Astrocyte of the hippocampus (primary cell): Measurements from ENCODE around the gene KCNN1.
"Not testable (repeated sequence)": the region's sequence is repeated elsewhere in the genome, so short reads cannot be mapped to it uniquely, and the experiment has no call there.

Source experiments
- DNase-seq: peaks from one replicate; pipeline ENCODE4 v3.0.0; 2011; ENCODE audit warnings: low read depth, low spot score

Gene KCNN1

GRCh38 chr19:17969096-17969792, 2.3 kb downstream of the KCNN1 start:
- no peak for DNase-seq

- no peak for DNase-seq
Observed at GRCh38 chr19:17972230-17972629, 5.3 kb downstream of the KCNN1 start.

GRCh38 chr19:17973759-17974158, 6.9 kb downstream of the KCNN1 start:
- DNase-seq, result no peak

GRCh38 chr19:17974551-17974950, 7.6 kb downstream of the KCNN1 start:
- DNase-seq, result no peak

- DNase-seq, result no peak
Observed at GRCh38 chr19:17975032-17975431, 8.1 kb downstream of the KCNN1 start.

GRCh38 chr19:17977021-17977420, 10.1 kb downstream of the KCNN1 start:
- no peak for DNase-seq

GRCh38 chr19:17977488-17977887, 10.6 kb downstream of the KCNN1 start:
- DNase-seq, result no peak

GRCh38 chr19:17981611-17982010, 14.7 kb downstream of the KCNN1 start:
- no peak for DNase-seq

GRCh38 chr19:17982430-17982829, 15.5 kb downstream of the KCNN1 start:
- no peak for DNase-seq

GRCh38 chr19:17985037-17985818, 18.3 kb downstream of the KCNN1 start:
- DNase-seq, result no peak

- DNase-seq, result not testable (repeated sequence)
Observed at GRCh38 chr19:17986569-17986968, 19.7 kb downstream of the KCNN1 start.

GRCh38 chr19:17988161-17988560, 21.3 kb downstream of the KCNN1 start:
- DNase-seq, result no peak

- DNase-seq, result no peak
Observed at GRCh38 chr19:17989425-17990094, 22.7 kb downstream of the KCNN1 start.

- no peak for DNase-seq
Observed at GRCh38 chr19:17993076-17993813, 26.3 kb downstream of the KCNN1 start.

GRCh38 chr19:17996826-17997316, 30.0 kb downstream of the KCNN1 start:
- DNase-seq, result peak; percentile 90

GRCh38 chr19:17997969-17998826, 31.3 kb downstream of the KCNN1 start:
- no peak for DNase-seq

GRCh38 chr19:17998827-17999150, 31.9 kb downstream of the KCNN1 start:
- no peak for DNase-seq

- DNase-seq, result no peak
Observed at GRCh38 chr19:17999684-18000479, 33.0 kb downstream of the KCNN1 start.

GRCh38 chr19:18000480-18000914, 33.6 kb downstream of the KCNN1 start:
- no peak for DNase-seq
